HG03575 (cell line): ENCODE measurements around the gene IFITM5.

ENCODE experiments used
- ATAC-seq: cut with Tn5 transposase; IDR thresholded peaks from one replicate; pipeline ENCODE4 v1.9.1; 2021; ENCODE audit not compliant: unreplicated experiment, insufficient number of reproducible peaks, low FRiP score; ENCODE audit errors: extremely low read depth

The IFITM5 gene

GRCh38 chr11:278001-278951 is 21.1 kb downstream of the IFITM5 start, which contains the start of gene NLRP6:
NLRP6 (plus strand) TSS chr11:278407; CDS start chr11:278570, 163 bp downstream.
- ATAC-seq: no peak

GRCh38 chr11:276219-276618 is 23.1 kb downstream of the IFITM5 start:
- ATAC-seq: no peak

- ATAC-seq: no peak
These were observed 26.5 kb downstream of the IFITM5 start for GRCh38 chr11:272931-273198.

- no peak for ATAC-seq
These were observed 27.0 kb downstream of the IFITM5 start for GRCh38 chr11:272195-272930.

- no peak for ATAC-seq
These were observed 28.0 kb downstream of the IFITM5 start for GRCh38 chr11:271319-271715.

- ATAC-seq: no peak
These were observed 28.6 kb downstream of the IFITM5 start for GRCh38 chr11:270451-271318.

GRCh38 chr11:269146-269890 is 30.0 kb downstream of the IFITM5 start:
- peak; percentile 48 for ATAC-seq

- peak; percentile 20 for ATAC-seq
These were observed 30.6 kb downstream of the IFITM5 start for GRCh38 chr11:268716-269145.

- ATAC-seq: no peak
These were observed 31.8 kb downstream of the IFITM5 start for GRCh38 chr11:267491-267994.

GRCh38 chr11:266676-267439 is 32.5 kb downstream of the IFITM5 start:
- no peak for ATAC-seq

- ATAC-seq: no peak
These were observed 37.7 kb downstream of the IFITM5 start for GRCh38 chr11:261624-262023.

- ATAC-seq: no peak
These were observed 39.9 kb downstream of the IFITM5 start for GRCh38 chr11:259413-259812.

- no peak for ATAC-seq
These were observed 41.4 kb downstream of the IFITM5 start for GRCh38 chr11:257766-258493.

- ATAC-seq: no peak
These were observed 42.2 kb downstream of the IFITM5 start for GRCh38 chr11:256952-257737.

- ATAC-seq: no peak
These were observed 43.5 kb downstream of the IFITM5 start for GRCh38 chr11:255816-256215.

GRCh38 chr11:255176-255575 is 44.1 kb downstream of the IFITM5 start:
- no peak for ATAC-seq
